H9 (cell line): Measurements from ENCODE around the gene SETDB2. TPM values are rescaled to one million over a fixed set of nuclear protein-coding genes. Genes with fewer than 3 reads are reported as not detected.

ENCODE experiments used
- DNase-seq: peaks from one replicate; pipeline ENCODE4 v3.0.0-alpha.2; 2017
- H2AFZ ChIP-seq: one replicate; pipeline ENCODE4 v1.6.1; 2013; ENCODE audit warnings: mild to moderate bottlenecking, low read length, control low read depth, moderate library complexity
- H2AK5ac ChIP-seq: 2 replicates; pipeline ENCODE4 v1.6.1; 2013; ENCODE audit warnings: low read length, control low read depth, mixed read lengths; ENCODE audit not compliant: insufficient read length
- H2BK120ac ChIP-seq: one replicate; pipeline ENCODE4 v1.6.1; 2013; ENCODE audit warnings: low read depth, mild to moderate bottlenecking, low read length, control low read depth, inconsistent platforms; ENCODE audit not compliant: poor library complexity, severe bottlenecking
- H2BK12ac ChIP-seq: 2 replicates; pipeline ENCODE4 v1.6.1; 2013; ENCODE audit warnings: low read length, control low read depth, mixed read lengths, low read depth; ENCODE audit not compliant: insufficient read length
- H2BK15ac ChIP-seq: 2 replicates; pipeline ENCODE4 v1.6.1; 2013; ENCODE audit warnings: low read depth, low read length, control low read depth
- H2BK20ac ChIP-seq: one replicate; pipeline ENCODE4 v1.6.1; 2013; ENCODE audit warnings: low read depth, mild to moderate bottlenecking, low read length, control low read depth, inconsistent platforms; ENCODE audit not compliant: poor library complexity, severe bottlenecking
- H2BK5ac ChIP-seq: 2 replicates; pipeline ENCODE4 v1.6.1; 2013; ENCODE audit warnings: low read length, control low read depth, mixed read lengths; ENCODE audit not compliant: insufficient read length
- H3K14ac ChIP-seq: 2 replicates; pipeline ENCODE4 v1.6.1; 2013; ENCODE audit warnings: low read length, control low read depth; ENCODE audit not compliant: insufficient read depth
- H3K18ac ChIP-seq: 2 replicates; pipeline ENCODE4 v1.6.1; 2013; ENCODE audit warnings: low read depth, mild to moderate bottlenecking, mixed read lengths, low read length, control low read depth; ENCODE audit not compliant: insufficient read length
- H3K23ac ChIP-seq: 2 replicates; pipeline ENCODE4 v1.6.1; 2013; ENCODE audit warnings: low read length, control low read depth, mixed read lengths, low read depth; ENCODE audit not compliant: insufficient read length
- H3K23me2 ChIP-seq: 2 replicates; pipeline ENCODE4 v1.6.1; 2013; ENCODE audit warnings: low read depth, mild to moderate bottlenecking, mixed read lengths, low read length, control low read depth; ENCODE audit not compliant: insufficient read length, poor library complexity, severe bottlenecking
- H3K27ac ChIP-seq: 2 replicates; pipeline ENCODE4 v1.5.1; 2013; ENCODE audit warnings: low read length, control low read depth, mixed read lengths, low read depth; ENCODE audit not compliant: insufficient read length
- H3K27me3 ChIP-seq: 2 replicates; pipeline ENCODE4 v1.6.1; 2013; ENCODE audit warnings: low read length, control low read depth, inconsistent platforms; ENCODE audit not compliant: insufficient read depth
- H3K4ac ChIP-seq: 2 replicates; pipeline ENCODE4 v1.6.1; 2013; ENCODE audit warnings: low read depth, mild to moderate bottlenecking, control low read depth, inconsistent platforms, low read length, moderate library complexity
- H3K4me1 ChIP-seq: 2 replicates; pipeline ENCODE4 v1.6.1; 2013; ENCODE audit warnings: low read length, control low read depth, inconsistent platforms; ENCODE audit not compliant: insufficient read depth
- H3K4me2 ChIP-seq: 2 replicates; pipeline ENCODE4 v1.6.1; 2013; ENCODE audit warnings: low read length, control low read depth, mixed read lengths; ENCODE audit not compliant: insufficient read length, insufficient read depth
- H3K56ac ChIP-seq: 2 replicates; pipeline ENCODE4 v1.6.1; 2013; ENCODE audit warnings: low read depth, mild to moderate bottlenecking, mixed read lengths, low read length, control low read depth; ENCODE audit not compliant: insufficient read length
- H3K79me1 ChIP-seq: 2 replicates; pipeline ENCODE4 v1.6.1; 2013; ENCODE audit warnings: low read depth, mild to moderate bottlenecking, moderate library complexity, low read length, control low read depth, inconsistent platforms; ENCODE audit not compliant: insufficient read depth, poor library complexity, severe bottlenecking
- H3K79me2 ChIP-seq: 2 replicates; pipeline ENCODE4 v1.6.1; 2013; ENCODE audit warnings: low read length, control low read depth, inconsistent platforms; ENCODE audit not compliant: insufficient read depth
- H3K9ac ChIP-seq: 2 replicates; pipeline ENCODE4 v1.6.1; 2013; ENCODE audit warnings: low read length, control low read depth, mixed read lengths; ENCODE audit not compliant: insufficient read length; ENCODE audit errors: extremely low read depth
- H3K9me3 ChIP-seq: one replicate; pipeline ENCODE4 v1.6.1; 2013; ENCODE audit warnings: low read depth, low read length, inconsistent platforms; ENCODE audit not compliant: control insufficient read depth
- H3T11ph ChIP-seq: one replicate; pipeline ENCODE4 v1.6.1; 2013; ENCODE audit warnings: mild to moderate bottlenecking, low read length, control low read depth, inconsistent platforms
- H4K20me1 ChIP-seq: one replicate; pipeline ENCODE4 v1.6.1; 2013; ENCODE audit not compliant: control insufficient read depth, insufficient read length, insufficient read depth
- H4K5ac ChIP-seq: 2 replicates; pipeline ENCODE4 v1.6.1; 2013; ENCODE audit warnings: low read depth, mild to moderate bottlenecking, mixed read lengths, low read length, control low read depth; ENCODE audit not compliant: insufficient read length
- H4K8ac ChIP-seq: replicated peaks from 2 replicates; pipeline ENCODE4 v1.6.1; 2013; ENCODE audit warnings: low read length, control low read depth, mixed read lengths, low read depth; ENCODE audit not compliant: insufficient read length
- H4K91ac ChIP-seq: 2 replicates; pipeline ENCODE4 v1.6.1; 2013; ENCODE audit warnings: low read depth, mild to moderate bottlenecking, moderate library complexity, mixed read lengths, low read length, control low read depth; ENCODE audit not compliant: insufficient read length
- H3K27ac Mint-ChIP-seq, 3 experiments: 2 replicates in 2 of 3; 3 replicates in 1 of 3; pipeline ENCODE4 v1.8.0; 2020 to 2021; ENCODE audit warnings: mixed read lengths in 3 of 3, mild to moderate bottlenecking in 1 of 3, moderate library complexity in 1 of 3
- H3K27me3 Mint-ChIP-seq: 2 replicates; pipeline ENCODE4 v1.8.0; 2021; ENCODE audit warnings: low read depth, mild to moderate bottlenecking, moderate library complexity, mixed read lengths
- H3K36me3 Mint-ChIP-seq, 3 experiments: 2 replicates in 2 of 3; 3 replicates in 1 of 3; pipeline ENCODE4 v1.8.0; 2020 to 2021; ENCODE audit warnings: low read depth in 3 of 3, mixed read lengths in 3 of 3; ENCODE audit not compliant: insufficient read depth in 1 of 3
- H3K4me1 Mint-ChIP-seq, 2 experiments: 2 replicates each; pipeline ENCODE4 v1.8.0; 2020; ENCODE audit warnings: mixed read lengths in 2 of 2
- H3K4me3 Mint-ChIP-seq, 2 experiments: 2 replicates in 1 of 2; 3 replicates in 1 of 2; pipeline ENCODE4 v1.8.0; 2020 to 2021; ENCODE audit warnings: mild to moderate bottlenecking in 2 of 2, mixed read lengths in 2 of 2, moderate library complexity in 1 of 2
- H3K9me3 Mint-ChIP-seq, 2 experiments: 2 replicates in 1 of 2; 3 replicates in 1 of 2; pipeline ENCODE4 v1.8.0; 2020; ENCODE audit warnings: mild to moderate bottlenecking in 2 of 2, mixed read lengths in 2 of 2, moderate library complexity in 1 of 2
- CTCF ChIP-seq: fragments of 200-600 bp; sonication (generic); conservative IDR thresholded peaks from 3 replicates; pipeline ENCODE4 v1.8.0; 2021; ENCODE audit warnings: antibody characterized with exemption, mild to moderate bottlenecking
- WGBS: extraction: QIAGEN DNeasy Blood & Tissue Kit; methylation state at CpG from one replicate; pipeline ENCODE4 v1.1.7; 2013; ENCODE audit warnings: missing lambda C conversion rate, low lambda C conversion rate, mixed read lengths; ENCODE audit not compliant: insufficient read length; ENCODE audit errors: extremely low coverage; 5-methylcytosine and 5-hydroxymethylcytosine counted together
- total RNA-seq: library from RNA; stranded (reverse); gene quantifications from 2 replicates; pipeline ENCODE4 v1.2.1, GENCODE V29; 2021

SETDB2 gene
- total RNA-seq, 1 experiment from 2014 or later: 5.7 TPM

DNA sequence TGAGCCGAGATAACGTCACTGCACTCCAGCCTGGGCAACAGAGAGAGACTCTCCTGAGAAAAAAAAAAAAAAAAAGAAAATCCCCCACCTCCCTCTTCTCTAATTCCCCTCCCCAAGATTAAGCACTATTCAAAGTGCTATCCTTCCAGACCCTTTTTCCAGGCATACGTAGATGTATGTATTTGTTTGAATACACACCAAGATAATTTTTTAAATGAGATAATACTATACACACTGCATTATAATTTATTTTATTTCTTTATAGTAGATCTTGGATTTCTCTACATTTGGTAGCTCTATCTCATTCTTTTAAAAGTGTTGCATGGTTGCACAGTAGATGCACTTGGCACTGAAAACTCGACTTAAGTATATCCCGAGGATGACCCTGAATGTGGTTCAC, 32.7 kb upstream of the SETDB2 start:
- no peak for TF ChIP-seq CTCF
- Histone ChIP-seq H3T11ph (no peak overlapping the region), H2BK15ac (no peak overlapping the region), H3K79me2 (no peaks in the 10 kb centered on the region), H3K23ac (no peak overlapping the region), H3K4me1 (peaks cover 7% of the 10 kb centered on the region), H2BK5ac (no peak overlapping the region), H3K14ac (no peak overlapping the region), H3K9ac (no peak overlapping the region), H3K23me2 (no peaks in the 10 kb centered on the region), H3K27ac (no peak overlapping the region), H2BK120ac (no peak overlapping the region), H2AFZ (no peak overlapping the region), H3K18ac (no peak overlapping the region), H3K4me2 (no peak overlapping the region), H3K79me1 (no peaks in the 10 kb centered on the region), H2BK12ac (no peak overlapping the region), H4K5ac (no peak overlapping the region), H3K9me3 (no peaks in the 10 kb centered on the region), H3K4ac (no peak overlapping the region), H4K20me1 (no peaks in the 10 kb centered on the region), H4K8ac (no peak overlapping the region), H2AK5ac (no peak overlapping the region), H3K56ac (no peak overlapping the region), H3K27me3 (peaks cover 16% of the 10 kb centered on the region; the same call in 1 of the 2 replicates), H4K91ac (no peak overlapping the region), H2BK20ac (no peak overlapping the region)
- Mint-ChIP-seq H3K27ac (no peak overlapping the region), H3K27me3 (peaks cover 42% of the 10 kb centered on the region), H3K9me3 (peaks cover 0 to 2% of the 10 kb centered on the region in 2 experiments; a peak in 1 of 5 replicates), H3K4me1 (peaks cover 20 to 25% of the 10 kb centered on the region in 2 experiments), H3K36me3 (no peaks in the 10 kb centered on the region), H3K4me3 (no peak overlapping the region; a peak in 1 of 5 replicates)
- DNase-seq: no peak
- WGBS: no CpG with 5 or more reads among the region's 5 CpGs
